Measurements from ENCODE around the gene FAM161B. TPM values are rescaled to one million over a fixed set of nuclear protein-coding genes. Genes with fewer than 3 reads are reported as not detected.

The FAM161B gene
- polyA plus RNA-seq, 1 of the 3 experiments (the other 2 are of a cell fraction), result 1.4 TPM

GRCh38 chr14:73916324-73916723, 33.6 kb downstream of the FAM161B start:
- Histone ChIP-seq H3K79me2 (ENCODE audit: insufficient read depth) (peaks cover 70% of the 10 kb centered on the region), H4K20me1 (ENCODE audit: insufficient read depth) (0 out of 2 replicates have a peak, but pooled peaks cover 6% of the 10 kb centered on the region), H3F3A (replicated peaks; ENCODE audit: insufficient read depth) (peaks cover 8% of the 10 kb centered on the region), H3K27ac (ENCODE audit: low read depth in 2 of 2, low read length in 1 of 2) (no peak overlapping the region), H3K27me3 (ENCODE audit: insufficient read depth) (no peaks in the 10 kb centered on the region), H2AFZ (ENCODE audit: low read depth) (no peak overlapping the region), H3K9me3 (no peaks in the 10 kb centered on the region), H3K9ac (no peak overlapping the region), H3K4me1 (ENCODE audit: control insufficient read depth in 1 of 2, insufficient read depth in 2 of 2, low read depth in 1 of 2, low read length in 1 of 2) (no peaks in the 10 kb centered on the region), H3K36me3 (replicated peaks in 1 of 2; ENCODE audit: control insufficient read depth in 1 of 2, insufficient read depth in 2 of 2, low read length in 1 of 2) (peaks cover 34 to 69% of the 10 kb centered on the region in 2 experiments), H3K4me3 (ENCODE audit: low read depth in 2 of 2, low read length in 1 of 2) (no peak overlapping the region), H3K4me2 (no peak overlapping the region), H3K9me2 (no peaks in the 10 kb centered on the region)
- CTCF ChIA-PET, result no interaction called here
- no peak for DNase-seq
- TF ChIP-seq MXI1 (IDR thresholded peaks at IDR 0.05; ENCODE audit: low read depth, low read length) (no peak), NFIC (IDR thresholded peaks at IDR 0.05; ENCODE audit: borderline replicate concordance) (no peak), RAD21 (IDR thresholded peaks at IDR 0.05; ENCODE audit: low read length) (no peak), ZBTB33 (IDR thresholded peaks at IDR 0.05; ENCODE audit: borderline replicate concordance, low read depth) (no peak), FOXJ3 (CRISPR knock-in tag; IDR thresholded peaks at IDR 0.05) (no peak), IRF3 (IDR thresholded peaks at IDR 0.05; ENCODE audit: low read depth, low read length) (no peak), USF1 (IDR thresholded peaks at IDR 0.05; ENCODE audit: borderline replicate concordance, low read depth) (no peak), RXRA (IDR thresholded peaks at IDR 0.05; ENCODE audit: borderline replicate concordance, low read depth) (no peak), ELF1 (IDR thresholded peaks at IDR 0.05) (no peak), CHD2 (IDR thresholded peaks at IDR 0.05; ENCODE audit: low read length, partially characterized antibody) (no peak)
- 96% methylated on average over 6 of the region's 6 CpGs for WGBS (ENCODE audit: low lambda C conversion rate)
- POLR2A ChIA-PET, result no interaction called here

- Histone ChIP-seq H3K36me3 (replicated peaks in 1 of 2; ENCODE audit: control insufficient read depth in 1 of 2, insufficient read depth in 2 of 2, low read length in 1 of 2) (peaks cover 46 to 69% of the 10 kb centered on the region in 2 experiments), H4K20me1 (ENCODE audit: insufficient read depth) (0 out of 2 replicates have a peak, but pooled peaks cover 6% of the 10 kb centered on the region)
- TF ChIP-seq SIN3A (IDR thresholded peaks at IDR 0.05; ENCODE audit: borderline replicate concordance, low read depth, low read length), result no peak
- TF ChIP-seq REST (IDR thresholded peaks at IDR 0.05; ENCODE audit: low read depth, low read length), result no peak
- TF ChIP-seq CTCF (IDR thresholded peaks at IDR 0.05), result no peak
- no peak for TF ChIP-seq TAF1 (IDR thresholded peaks at IDR 0.05; ENCODE audit: borderline replicate concordance, low read depth, low read length)
- TF ChIP-seq YY1 (IDR thresholded peaks at IDR 0.05; ENCODE audit: low read depth), result no peak
- TF ChIP-seq RFX5 (IDR thresholded peaks at IDR 0.05; ENCODE audit: low read length), result no peak
- TF ChIP-seq EP300 (IDR thresholded peaks at IDR 0.05; ENCODE audit: borderline replicate concordance in 1 of 2, low read depth in 1 of 2, low read length in 1 of 2), result no peak
- no peak for TF ChIP-seq GATA2 (CRISPR knock-in tag; IDR thresholded peaks at IDR 0.05)
- no peak for TF ChIP-seq SMC3 (IDR thresholded peaks at IDR 0.05; ENCODE audit: low read depth, low read length)
- no peak for TF ChIP-seq TCF12 (IDR thresholded peaks at IDR 0.05)
- TF ChIP-seq JUND (IDR thresholded peaks at IDR 0.05), result no peak
These were observed 36.6 kb downstream of the FAM161B start for GRCh38 chr14:73913256-73913655.

More at GRCh38 chr14:73913256-73913655, 36.6 kb downstream of the FAM161B start:
- H2AFZ ChIP-seq (ENCODE audit: low read depth), result no peak overlapping the region
- 96% methylated on average over 3 of the region's 3 CpGs for WGBS (ENCODE audit: low lambda C conversion rate)
- no peak overlapping the region for H3K27ac ChIP-seq (ENCODE audit: low read depth in 2 of 2, low read length in 1 of 2)
- DNase-seq, result no peak
- H3K79me2 ChIP-seq (ENCODE audit: insufficient read depth), result peaks cover 66% of the 10 kb centered on the region
- H3K4me3 ChIP-seq (ENCODE audit: low read depth in 2 of 2, low read length in 1 of 2), result no peak overlapping the region
- no peaks in the 10 kb centered on the region for H3K4me1 ChIP-seq (ENCODE audit: control insufficient read depth in 1 of 2, insufficient read depth in 2 of 2, low read depth in 1 of 2, low read length in 1 of 2)
- H3K9me3 ChIP-seq, result no peaks in the 10 kb centered on the region
- H3K27me3 ChIP-seq (ENCODE audit: insufficient read depth), result no peaks in the 10 kb centered on the region
- no peak overlapping the region for H3K4me2 ChIP-seq
- CTCF ChIA-PET, result no interaction called here
- H3F3A ChIP-seq (replicated peaks; ENCODE audit: insufficient read depth), result peaks cover 25% of the 10 kb centered on the region
- POLR2A ChIA-PET, result interaction anchor here (0.7 kb wide), 1 partner anchor 16 kb away, joined by 3 read pairs; no protein-coding TSS in a partner anchor
- H3K9me2 ChIP-seq, result no peaks in the 10 kb centered on the region
- H3K9ac ChIP-seq, result no peak overlapping the region

All from SK-N-SH (cell line).